GM18511 (cell line): ENCODE data around the gene DHX34.
"Not testable (repeated sequence)": the region's sequence is repeated elsewhere in the genome, so short reads cannot be mapped to it uniquely, and the experiment has no call there.

Experiments used
- ATAC-seq: cut with Tn5 transposase; IDR thresholded peaks from one replicate; pipeline ENCODE4 v1.9.1; 2021; ENCODE audit warnings: mild to moderate bottlenecking, moderate library complexity; ENCODE audit not compliant: unreplicated experiment

DHX34 gene

DNA sequence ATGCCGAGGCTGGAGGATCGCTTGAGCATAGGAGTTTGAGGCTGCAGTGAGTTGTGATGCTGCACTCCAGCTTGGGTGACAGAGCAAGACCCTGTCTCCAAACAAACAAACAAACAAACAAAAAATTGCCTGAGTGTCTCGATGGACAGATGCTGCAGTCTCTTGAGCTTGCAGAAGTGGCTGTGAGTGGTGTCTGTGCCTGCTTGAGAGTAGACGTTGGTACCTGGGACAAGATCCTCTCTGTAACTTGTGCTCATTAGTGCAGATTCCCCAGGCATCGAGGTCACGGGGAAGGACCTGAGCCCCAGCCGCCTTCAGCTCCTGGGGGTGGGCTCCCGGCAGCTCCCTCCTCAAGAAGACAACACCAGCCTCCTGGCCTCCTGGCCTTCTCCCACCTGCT is 25.7 kb upstream of the DHX34 start:
- no peak for ATAC-seq

DNA sequence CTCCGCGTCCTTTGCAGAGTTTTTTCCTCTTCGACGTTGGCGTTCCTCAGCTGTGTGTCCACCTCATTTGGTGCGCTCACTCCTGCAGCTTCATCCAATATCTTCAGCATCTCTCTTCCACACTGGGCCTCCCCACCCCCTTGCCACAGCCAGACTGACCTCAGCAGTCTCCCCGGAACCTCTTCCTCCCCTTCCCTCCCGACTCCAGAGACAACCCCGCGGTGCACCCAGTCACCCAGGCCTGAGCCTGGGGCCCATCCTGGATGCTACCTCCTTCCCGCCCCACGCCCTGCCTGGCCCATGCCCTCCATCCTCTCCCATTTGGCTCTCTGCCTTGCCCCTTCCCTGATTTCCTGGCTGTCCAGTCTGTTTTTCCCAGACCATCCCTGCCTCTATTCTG is 25.2 kb upstream of the DHX34 start:
- ATAC-seq, result no peak

DNA sequence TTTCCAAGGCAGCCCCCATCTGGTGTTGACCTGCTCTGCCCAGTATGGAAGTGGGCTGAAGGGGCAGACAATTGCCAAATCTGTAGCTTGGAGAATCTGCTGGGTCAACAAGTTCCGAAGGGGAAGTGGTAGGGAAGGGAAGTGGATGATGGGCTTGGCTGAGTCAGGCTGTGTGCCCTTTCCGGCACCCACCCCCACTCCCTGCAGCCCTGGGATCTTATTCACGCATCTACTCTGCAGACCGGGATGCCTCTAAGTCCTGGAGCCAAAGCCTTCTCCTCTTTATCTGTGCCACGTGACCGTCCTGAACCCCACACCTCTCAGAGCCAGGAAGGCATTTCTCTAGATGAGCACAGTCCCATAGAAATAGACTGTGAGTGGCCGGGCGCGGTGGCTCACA is 24.6 kb upstream of the DHX34 start:
- ATAC-seq, result no peak

DNA sequence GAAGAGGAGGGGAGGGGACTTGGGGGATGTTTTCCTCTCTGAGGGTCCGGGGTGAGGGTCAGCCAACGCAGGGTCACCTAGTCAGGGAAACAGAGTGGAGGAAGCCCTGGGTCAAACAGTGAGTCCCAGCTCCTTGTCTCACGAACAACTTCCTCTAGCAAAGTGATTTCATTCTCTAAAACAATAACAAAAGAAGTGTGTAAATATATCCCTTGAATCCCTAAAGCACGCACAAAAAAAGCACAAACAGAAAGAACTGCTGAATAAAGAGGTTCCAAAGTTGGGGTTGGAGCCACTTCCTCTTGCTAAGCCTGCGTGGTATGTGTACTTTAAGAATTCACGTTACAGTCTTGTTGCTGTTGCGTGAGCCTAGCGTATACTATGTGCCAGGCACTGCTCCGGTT is 18.6 kb upstream of the DHX34 start:
- ATAC-seq, result no peak

DNA sequence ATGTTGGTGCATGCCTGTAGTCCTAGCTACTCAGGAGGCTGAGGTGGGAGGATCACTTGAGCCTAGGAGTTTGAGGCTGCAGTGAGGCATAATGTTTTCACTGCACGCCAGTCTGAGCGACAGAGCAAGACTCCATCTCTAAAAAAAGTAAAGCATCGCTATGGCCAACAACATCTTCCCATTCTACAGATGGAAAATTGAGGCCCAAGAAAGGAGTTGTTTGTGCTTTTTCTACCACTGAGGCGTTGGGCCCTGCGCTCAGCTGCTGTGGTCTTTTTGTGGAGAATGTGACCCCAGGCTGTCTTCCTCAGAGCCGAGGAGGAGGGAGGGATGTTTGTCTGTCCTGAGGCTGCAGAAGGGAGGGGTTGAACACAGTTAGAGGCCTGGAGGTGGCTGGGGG is 17.6 kb upstream of the DHX34 start:
- no peak for ATAC-seq

DNA sequence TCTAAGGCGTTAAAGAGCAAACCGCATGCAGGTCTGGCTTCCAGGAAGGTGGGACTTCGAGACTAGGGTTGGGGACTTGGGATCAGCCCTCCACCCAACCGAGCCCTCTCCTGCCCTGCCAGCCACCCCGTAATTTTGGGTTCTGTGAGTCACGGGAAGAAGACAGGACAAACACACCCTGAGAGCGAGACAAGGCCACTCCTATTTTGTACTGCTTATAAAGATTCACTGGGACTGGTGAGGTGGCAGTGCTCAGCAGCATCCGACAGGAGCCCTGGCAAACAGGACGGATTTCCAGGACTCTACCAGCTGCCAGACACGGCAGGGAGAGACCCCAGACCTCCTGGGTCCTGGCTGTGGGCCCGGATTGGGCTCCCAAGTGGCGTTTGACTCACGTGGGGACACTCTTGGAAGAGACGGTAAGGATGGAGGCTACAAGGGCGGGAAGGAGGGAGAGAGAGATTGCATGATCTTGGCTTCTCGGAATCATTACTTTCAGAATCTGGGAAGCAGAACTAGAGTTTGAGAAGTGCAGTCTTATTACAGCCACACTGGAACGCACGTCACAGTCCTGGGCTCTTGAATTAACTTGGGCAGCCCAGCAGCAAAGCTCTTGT is 17.1 kb upstream of the DHX34 start, which contains the start of gene C5AR2:
Gene C5AR2 (plus strand): TSS at position 245 of the 617 bp plus-strand sequence. CDS start 8,625 bp downstream, outside the sequence.
- ATAC-seq, result no peak

DNA sequence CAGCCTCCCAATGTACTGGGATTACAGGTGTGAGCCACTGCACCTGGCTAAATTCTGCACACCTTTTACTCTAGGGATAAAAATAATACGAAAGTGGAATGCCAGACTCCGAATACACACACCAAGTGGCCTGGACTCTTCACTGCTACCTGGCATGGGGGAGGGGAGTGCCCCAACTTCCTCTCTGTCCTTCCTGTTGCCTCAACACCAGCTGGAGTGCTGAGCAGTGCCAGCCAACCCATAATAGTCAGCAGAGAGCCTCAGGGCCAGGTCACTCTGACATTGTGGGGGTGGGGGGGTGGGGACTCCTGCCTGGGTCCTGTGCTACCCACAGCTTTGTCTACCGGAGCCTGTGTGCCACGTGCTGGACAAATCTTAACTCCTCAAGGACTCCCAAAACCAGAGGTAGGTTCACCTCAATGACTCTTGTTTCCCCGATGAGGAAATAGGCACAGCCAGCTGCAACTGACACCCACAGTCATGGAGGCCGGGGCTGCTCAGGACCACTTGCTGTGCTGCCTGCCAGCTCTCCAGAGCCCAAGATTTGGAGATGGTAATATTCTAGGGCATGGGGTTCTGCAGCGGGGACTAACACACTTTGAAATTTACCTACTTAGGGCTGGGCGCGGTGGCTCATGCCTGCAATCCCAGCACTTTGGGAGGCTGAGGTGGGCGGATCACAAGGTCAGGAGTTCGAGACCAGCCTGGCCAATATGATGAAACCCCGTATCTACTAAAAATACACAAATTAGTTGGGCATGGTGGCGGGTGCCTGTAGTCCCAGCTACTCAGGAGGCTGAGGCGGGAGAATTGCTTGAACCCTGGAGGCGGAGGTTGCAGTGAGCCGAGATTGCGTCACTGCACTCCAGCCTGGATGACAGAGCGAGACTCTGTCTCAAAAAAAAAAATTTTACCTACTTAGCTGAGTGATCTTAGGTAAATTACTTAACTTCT is 12.1 kb upstream of the DHX34 start:
- ATAC-seq, result not testable (repeated sequence)

DNA sequence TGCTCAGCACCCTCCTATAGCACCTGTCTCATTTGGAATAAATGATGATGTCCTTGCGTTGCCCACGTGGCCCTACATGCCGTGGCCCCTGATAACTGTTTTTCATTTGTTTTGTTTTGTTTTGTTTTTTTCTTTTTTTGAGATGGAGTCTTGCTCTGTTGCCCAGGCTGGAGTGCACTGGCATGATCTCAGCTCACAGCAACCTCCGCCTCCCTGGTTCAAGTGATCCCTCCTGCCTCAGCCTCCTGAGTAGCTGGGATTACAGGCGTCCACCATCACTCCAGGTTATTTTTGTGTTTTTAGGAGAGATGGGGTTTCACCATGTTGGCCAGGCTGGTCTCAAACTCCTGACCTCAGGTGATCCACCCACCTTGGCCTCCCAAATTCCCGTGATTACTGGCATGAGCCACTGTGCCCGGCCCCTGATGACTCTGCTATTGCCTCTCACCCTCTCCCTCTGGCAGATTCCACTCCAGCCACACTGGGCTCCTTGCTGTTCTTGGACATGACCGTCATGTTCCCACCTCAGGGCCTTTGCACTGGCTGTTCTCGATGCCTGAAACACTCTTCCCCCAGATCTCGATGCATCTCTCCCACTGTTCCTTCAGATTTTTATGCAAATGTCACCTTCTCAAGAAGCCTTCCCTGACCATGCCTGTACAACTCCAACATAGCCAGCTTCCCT is 9.8 kb upstream of the DHX34 start:
- ATAC-seq, result no peak

DNA sequence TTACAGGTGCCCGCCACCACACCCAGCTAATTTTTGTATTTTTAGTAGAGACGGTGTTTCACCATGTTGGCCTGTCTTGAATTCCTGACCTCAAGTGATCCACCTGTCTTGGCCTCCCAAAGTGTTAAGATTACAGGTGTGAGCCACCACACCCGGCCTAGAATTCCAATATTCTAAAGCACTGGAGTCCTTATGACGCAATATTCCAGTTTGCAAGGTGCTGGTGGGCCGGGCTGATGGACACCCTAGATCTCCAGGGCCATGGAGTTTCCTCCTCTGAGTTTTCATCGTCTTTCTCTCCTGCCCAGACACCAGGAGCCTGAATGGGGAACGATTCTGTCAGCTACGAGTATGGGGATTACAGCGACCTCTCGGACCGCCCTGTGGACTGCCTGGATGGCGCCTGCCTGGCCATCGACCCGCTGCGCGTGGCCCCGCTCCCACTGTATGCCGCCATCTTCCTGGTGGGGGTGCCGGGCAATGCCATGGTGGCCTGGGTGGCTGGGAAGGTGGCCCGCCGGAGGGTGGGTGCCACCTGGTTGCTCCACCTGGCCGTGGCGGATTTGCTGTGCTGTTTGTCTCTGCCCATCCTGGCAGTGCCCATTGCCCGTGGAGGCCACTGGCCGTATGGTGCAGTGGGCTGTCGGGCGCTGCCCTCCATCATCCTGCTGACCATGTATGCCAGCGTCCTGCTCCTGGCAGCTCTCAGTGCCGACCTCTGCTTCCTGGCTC is 8.5 kb upstream of the DHX34 start:
- ATAC-seq, result no peak

DNA sequence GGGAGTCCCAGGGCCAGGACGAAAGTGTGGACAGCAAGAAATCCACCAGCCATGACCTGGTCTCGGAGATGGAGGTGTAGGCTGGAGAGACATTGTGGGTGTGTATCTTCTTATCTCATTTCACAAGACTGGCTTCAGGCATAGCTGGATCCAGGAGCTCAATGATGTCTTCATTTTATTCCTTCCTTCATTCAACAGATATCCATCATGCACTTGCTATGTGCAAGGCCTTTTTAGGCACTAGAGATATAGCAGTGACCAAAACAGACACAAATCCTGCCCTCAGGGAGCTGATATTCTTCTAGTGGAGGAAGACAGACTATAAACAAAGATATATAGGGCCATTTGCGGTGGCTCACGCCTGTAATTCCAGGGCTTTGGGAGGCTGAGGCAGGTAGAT is 7.4 kb upstream of the DHX34 start:
- no peak for ATAC-seq

DNA sequence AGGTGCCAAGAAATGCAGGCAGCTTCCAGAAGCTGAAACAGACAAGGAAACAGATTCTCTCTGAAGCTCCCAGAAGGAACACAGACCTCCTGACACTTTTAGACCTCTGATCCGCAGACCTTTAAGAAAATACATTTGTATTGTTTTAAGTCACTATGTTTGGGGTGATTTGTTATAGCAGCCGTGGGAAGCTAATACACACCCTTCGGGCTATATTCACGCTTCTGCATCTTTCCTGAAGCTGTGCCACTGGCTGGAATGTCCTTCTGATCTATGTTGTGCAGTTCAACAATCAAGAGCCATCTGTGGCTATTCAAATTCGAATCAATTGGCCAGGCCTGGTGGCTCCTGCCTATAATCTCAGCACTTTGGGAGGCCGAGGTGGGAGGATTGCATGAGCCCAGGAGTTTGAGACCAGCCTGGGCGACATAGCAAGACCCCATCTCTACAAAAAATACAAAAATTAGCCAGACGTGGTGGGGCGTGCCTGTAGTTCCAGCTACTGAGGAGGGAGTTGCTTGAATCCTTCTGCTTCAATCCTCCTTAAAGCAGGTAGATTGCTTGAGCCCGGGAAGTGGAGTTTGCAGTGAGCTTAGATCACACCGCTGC is 5.8 kb upstream of the DHX34 start:
- no peak for ATAC-seq

DNA sequence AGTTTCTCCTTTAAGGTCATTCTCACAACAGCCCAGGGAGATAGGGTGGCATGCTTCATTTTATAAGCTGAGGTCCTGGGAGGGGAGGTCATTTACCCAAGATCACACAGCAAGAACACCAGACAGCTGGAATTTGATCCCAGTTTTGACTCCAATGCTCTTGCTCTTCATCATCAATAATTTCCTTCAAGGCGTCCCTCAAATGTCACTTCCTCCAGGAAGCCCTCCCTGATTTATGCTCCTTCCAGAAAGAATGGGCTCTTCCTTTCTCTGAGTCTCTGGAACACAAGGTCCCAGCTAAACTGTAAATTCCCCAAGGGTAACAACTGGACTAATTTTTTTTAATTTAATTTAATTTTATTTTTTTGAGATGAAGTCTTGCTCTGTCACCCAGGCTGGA is 4.7 kb upstream of the DHX34 start:
- ATAC-seq, result no peak

DNA sequence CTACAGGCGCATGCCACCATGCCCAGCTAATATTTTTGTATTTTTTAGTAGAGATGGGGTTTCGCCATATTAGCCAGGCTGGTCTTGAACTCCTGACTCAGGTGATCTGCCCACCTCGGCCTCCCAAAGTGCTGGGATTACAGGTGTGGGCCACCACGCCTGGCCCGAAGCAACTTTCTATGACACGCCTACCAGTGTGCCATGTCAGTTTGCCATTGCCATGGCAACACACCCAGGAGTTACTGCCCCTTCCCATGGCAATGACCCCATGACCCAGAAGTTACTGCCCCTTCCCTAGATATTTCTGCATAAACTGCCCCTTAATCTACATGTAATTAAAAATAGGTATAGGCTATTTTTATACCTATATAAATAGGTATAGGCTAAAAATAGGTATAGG is 3.1 kb upstream of the DHX34 start:
- not testable (repeated sequence) for ATAC-seq

DNA sequence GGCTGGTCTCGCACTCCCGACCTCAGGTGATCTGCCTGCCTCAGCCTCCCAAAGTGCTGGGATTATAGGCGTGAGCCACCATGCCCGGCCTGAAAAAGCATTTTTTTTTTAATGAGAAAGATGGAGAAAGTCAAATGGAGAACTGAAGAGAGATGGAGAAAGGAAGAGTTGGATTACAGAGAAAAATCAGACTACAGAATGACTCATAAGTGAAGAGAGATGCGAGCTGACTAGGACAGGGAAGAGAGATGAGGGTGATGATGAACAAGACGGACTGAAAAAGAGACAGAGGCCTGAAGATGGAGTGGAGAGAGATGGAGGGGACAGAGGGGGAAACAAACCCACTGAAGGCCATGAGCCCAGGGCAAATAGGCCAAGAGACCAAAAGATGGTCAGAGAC is 1.5 kb downstream of the DHX34 start:
- ATAC-seq, result no peak

DNA sequence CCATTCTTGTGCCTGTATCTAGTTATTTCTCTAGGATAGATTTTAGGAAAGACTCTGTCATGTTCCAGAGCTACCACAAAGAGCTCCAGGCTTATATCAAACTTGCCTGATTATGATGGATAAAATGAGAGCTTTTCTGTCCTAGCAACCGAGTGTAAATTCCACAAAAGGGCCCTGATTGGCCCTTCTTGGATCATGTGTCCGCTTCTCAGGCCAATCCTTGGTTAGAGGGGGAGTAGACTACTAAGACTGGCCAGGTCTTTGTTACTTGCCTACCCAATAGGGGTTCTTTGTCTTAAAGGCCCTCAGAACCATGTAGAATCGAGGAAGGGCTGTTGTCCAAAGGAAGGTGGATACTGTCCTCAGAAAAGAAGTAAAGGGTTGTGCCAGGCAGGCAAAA is 2.4 kb downstream of the DHX34 start:
- ATAC-seq, result no peak

DNA sequence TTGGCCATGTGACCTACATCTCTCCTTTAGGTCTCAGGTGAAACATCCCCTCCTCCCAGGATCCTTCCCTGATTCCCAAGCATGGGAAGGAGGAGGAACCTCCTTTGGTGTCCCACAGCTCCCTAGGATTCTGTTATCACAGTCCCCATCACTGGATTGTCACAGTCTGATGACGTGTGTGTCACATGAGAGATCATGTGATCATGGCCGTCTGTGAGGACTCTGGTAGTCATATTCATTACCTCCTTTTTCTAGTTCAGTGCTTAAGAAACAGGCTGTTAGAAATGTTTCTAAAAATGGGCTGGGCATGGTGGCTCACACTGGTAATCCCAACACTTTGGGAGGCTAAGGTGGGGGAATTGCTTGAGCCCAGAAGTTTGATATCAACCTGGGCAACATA is 3.0 kb downstream of the DHX34 start:
- no peak for ATAC-seq

DNA sequence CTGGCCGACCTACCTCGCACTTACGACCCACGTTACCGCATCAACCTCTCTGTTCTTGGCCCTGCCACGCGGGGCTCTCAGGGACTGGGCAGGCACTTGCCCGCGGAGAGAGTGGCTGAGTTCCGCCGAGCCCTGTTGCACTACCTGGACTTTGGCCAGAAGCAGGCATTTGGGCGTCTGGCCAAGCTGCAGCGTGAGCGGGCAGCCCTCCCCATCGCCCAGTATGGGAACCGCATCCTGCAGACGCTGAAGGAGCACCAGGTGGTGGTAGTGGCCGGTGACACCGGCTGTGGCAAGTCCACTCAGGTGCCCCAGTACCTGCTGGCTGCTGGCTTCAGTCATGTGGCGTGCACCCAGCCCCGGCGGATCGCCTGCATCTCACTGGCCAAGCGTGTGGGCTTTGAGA is 4.2 kb downstream of the DHX34 start:
- no peak for ATAC-seq

DNA sequence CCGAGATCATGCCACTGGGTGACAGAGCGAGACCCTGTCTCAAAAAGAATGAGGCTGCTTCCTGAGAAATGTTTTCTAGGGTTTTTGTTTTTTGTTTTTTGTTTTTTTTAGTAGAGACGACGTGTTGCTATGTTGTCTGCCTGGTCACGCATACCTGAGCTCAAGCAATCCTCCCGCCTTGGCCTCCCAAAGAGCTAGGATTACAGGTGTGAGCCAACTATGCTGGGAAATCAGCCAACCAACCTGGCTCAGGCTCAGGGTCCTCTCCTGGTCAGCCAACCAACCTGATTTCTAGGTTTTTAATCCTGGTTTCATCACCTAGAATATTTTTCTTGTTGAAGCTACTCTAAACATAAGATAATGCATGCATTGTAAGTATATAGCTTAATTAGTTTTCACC is 7.8 kb downstream of the DHX34 start:
- no peak for ATAC-seq

DNA sequence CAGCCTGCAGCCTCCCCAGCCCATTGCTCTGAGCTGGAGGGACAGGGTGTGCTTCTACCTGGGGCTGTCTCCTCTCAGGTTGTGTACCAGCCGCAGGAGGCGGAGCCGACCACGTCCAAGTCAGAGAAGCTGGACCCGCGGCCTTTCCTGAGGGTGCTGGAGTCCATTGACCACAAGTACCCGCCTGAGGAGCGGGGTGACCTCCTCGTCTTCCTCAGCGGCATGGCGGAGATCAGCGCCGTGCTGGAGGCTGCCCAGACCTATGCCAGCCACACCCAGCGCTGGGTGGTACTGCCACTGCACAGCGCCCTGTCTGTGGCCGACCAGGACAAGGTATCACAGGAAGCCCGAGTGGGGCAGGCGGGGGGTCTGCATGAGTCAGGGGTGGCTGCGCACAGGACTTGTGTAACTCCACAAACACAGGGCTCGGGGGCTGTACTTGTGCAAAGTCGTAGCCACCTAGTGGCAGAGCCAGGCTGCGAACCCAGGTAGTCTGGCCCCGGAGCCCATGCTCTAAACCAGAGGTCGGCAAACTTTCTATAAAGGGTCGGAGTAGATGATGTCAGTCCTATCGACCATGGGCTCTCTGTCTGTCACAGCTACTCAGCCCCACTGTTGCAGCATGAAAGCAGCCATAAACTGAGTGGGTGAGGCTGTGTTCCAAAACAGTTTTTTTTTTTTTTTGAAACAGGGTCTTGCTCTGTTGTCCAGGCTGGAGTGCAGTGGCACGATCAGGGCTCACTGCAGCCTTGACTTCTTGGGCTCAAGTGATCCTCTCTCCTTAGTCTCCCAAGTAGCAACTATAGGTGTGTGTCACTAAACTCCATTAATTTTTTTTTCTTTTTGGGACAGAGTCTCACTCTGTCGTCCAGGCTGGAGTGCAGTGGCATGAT is 8.9 kb downstream of the DHX34 start:
- no peak for ATAC-seq

DNA sequence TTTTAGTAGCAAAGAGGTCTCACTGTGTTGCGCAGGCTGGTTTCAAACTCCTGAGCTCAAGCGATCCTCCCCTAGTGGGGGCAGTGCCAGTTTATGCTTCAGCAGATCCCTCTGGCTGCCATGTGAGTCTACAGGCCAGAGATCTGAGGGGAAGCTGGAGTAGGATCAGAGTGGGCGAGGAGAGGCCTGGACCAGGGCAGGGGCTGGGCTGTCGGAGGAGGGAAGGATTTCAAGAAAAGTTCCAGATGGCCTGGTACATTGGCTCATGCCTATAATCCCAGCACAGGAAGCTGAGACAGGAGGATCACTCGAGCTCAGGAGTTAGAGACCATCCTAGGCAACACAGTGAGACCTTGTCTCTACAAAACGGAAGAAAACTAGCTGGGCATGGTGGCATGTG is 9.8 kb downstream of the DHX34 start:
- ATAC-seq, result no peak
